H1 (cell line): ENCODE results near the gene TMEM221. TPM values are rescaled to one million over a fixed set of nuclear protein-coding genes. Genes with fewer than 3 reads are reported as not detected.

ENCODE experiments used
- CTCF ChIA-PET: fragments of 300-600 bp; sonication (Branson Sonifier 250); formaldehyde crosslinking; loops from one replicate; lab custom pipeline; 2021; ENCODE audit not compliant: partially characterized antibody; lab: Charles Lee
- POLR2A ChIA-PET: fragments of 300-600 bp; sonication (Branson Sonifier 250); formaldehyde crosslinking; loops from one replicate; lab custom pipeline; 2021; ENCODE audit warnings: inconsistent platforms; ENCODE audit not compliant: partially characterized antibody; lab: Charles Lee
- DNase-seq, 2 experiments: peaks; one replicate each; pipeline versions ENCODE4 v3.0.0 to v3.0.0-alpha.2; 2010 to 2022; ENCODE audit warnings: low spot score in 2 of 2, low read depth in 1 of 2, mixed read lengths in 1 of 2
- FAIRE-seq: peaks from 2 replicates; lab custom pipeline; 2011; peaks lifted over from hg19 to GRCh38; lab: Jason Lieb, UNC
- H2AFZ ChIP-seq: 2 replicates; pipeline ENCODE4 v1.8.1; 2012; ENCODE audit warnings: low read length, inconsistent platforms
- H2AK5ac ChIP-seq: 2 replicates; pipeline ENCODE4 v1.6.1; 2013; ENCODE audit warnings: low read depth, low read length
- H2BK120ac ChIP-seq: replicated peaks from 2 replicates; pipeline ENCODE3; 2013; ENCODE audit warnings: low read depth, low read length, inconsistent platforms
- H2BK12ac ChIP-seq: 2 replicates; pipeline ENCODE4 v1.6.1; 2013; ENCODE audit warnings: low read depth, low read length
- H2BK15ac ChIP-seq: 2 replicates; pipeline ENCODE4 v1.6.1; 2013; ENCODE audit warnings: low read length
- H2BK20ac ChIP-seq: 2 replicates; pipeline ENCODE4 v1.6.1; 2013; ENCODE audit warnings: low read length
- H2BK5ac ChIP-seq: 2 replicates; pipeline ENCODE4 v1.6.1; 2013; ENCODE audit warnings: low read depth, low read length
- H3K14ac ChIP-seq: 2 replicates; pipeline ENCODE4 v1.6.1; 2013; ENCODE audit warnings: inconsistent platforms; ENCODE audit not compliant: insufficient read length
- H3K18ac ChIP-seq: 2 replicates; pipeline ENCODE4 v1.6.1; 2013; ENCODE audit warnings: low read length; ENCODE audit errors: extremely low read depth
- H3K23ac ChIP-seq: 2 replicates; pipeline ENCODE4 v1.6.1; 2013; ENCODE audit warnings: inconsistent platforms; ENCODE audit not compliant: insufficient read length
- H3K23me2 ChIP-seq: 2 replicates; pipeline ENCODE4 v1.6.1; 2013; ENCODE audit warnings: low read depth, low read length
- H3K27ac ChIP-seq: 2 replicates; pipeline ENCODE4 v1.6.1; 2011; ENCODE audit warnings: low read depth, low read length, inconsistent platforms
- H3K27me3 ChIP-seq, 4 experiments: replicated peaks in 1 of 4; 1 replicate in 1 of 4; 2 replicates in 3 of 4; pipeline versions ENCODE4 v1.6.1 to v1.8.1; 2011 to 2013; ENCODE audit warnings: low read length in 3 of 4, mild to moderate bottlenecking in 3 of 4, inconsistent platforms in 2 of 4, mixed read lengths in 2 of 4, moderate library complexity in 1 of 4; ENCODE audit not compliant: control insufficient read depth in 3 of 4, insufficient read depth in 3 of 4; ENCODE audit errors: extremely low read depth in 1 of 4
- H3K36me3 ChIP-seq, 4 experiments: 2 replicates each; pipeline versions ENCODE4 v1.6.1 to v1.8.1; 2011 to 2013; ENCODE audit warnings: mild to moderate bottlenecking in 4 of 4, low read length in 3 of 4, moderate library complexity in 2 of 4, control low read depth in 1 of 4, inconsistent platforms in 1 of 4; ENCODE audit not compliant: insufficient read depth in 4 of 4, control insufficient read depth in 2 of 4
- H3K4ac ChIP-seq: replicated peaks from 2 replicates; pipeline ENCODE3; 2013; ENCODE audit warnings: low read length, low read depth, mixed read lengths, inconsistent platforms; ENCODE audit not compliant: insufficient read length
- H3K4me1 ChIP-seq, 4 experiments: replicated peaks in 1 of 4; 1 replicate in 1 of 4; 2 replicates in 3 of 4; pipeline versions ENCODE4 v1.6.1 to v1.8.1; 2011 to 2013; ENCODE audit warnings: low read length in 3 of 4, inconsistent platforms in 2 of 4, mixed read lengths in 1 of 4; ENCODE audit not compliant: insufficient read depth in 4 of 4, control insufficient read depth in 3 of 4
- H3K4me2 ChIP-seq, 2 experiments: 2 replicates each; pipeline versions ENCODE4 v1.6.1 to v1.8.1; 2011 to 2013; ENCODE audit warnings: low read depth in 2 of 2, low read length in 2 of 2, control low read depth in 1 of 2, inconsistent platforms in 1 of 2, mild to moderate bottlenecking in 1 of 2; ENCODE audit not compliant: insufficient read depth in 1 of 2
- H3K4me3 ChIP-seq, 4 experiments: fragments of 200-600, 300-600 bp in 1 of 4; sonication (generic), shearing (Covaris generic), sonication (Bioruptor Twin) in 1 of 4; 2 replicates each; pipeline versions ENCODE4 v1.5.1 to v1.8.1; 2011 to 2016; ENCODE audit warnings: low read length in 4 of 4, low read depth in 3 of 4, control low read depth in 2 of 4, inconsistent platforms in 2 of 4, mild to moderate bottlenecking in 2 of 4, mixed read lengths in 1 of 4, moderate library complexity in 1 of 4; ENCODE audit not compliant: insufficient read depth in 2 of 4; ENCODE audit errors: extremely low read depth in 1 of 4
- H3K56ac ChIP-seq: replicated peaks from 2 replicates; pipeline ENCODE3; 2013; ENCODE audit warnings: low read depth, mild to moderate bottlenecking, mixed read lengths, low read length, inconsistent platforms; ENCODE audit not compliant: insufficient read length
- H3K79me1 ChIP-seq: 2 replicates; pipeline ENCODE4 v1.6.1; 2013; ENCODE audit warnings: low read depth, low read length, control low read depth
- H3K79me2 ChIP-seq, 2 experiments: 2 replicates each; pipeline versions ENCODE4 v1.6.1 to v1.8.1; 2012 to 2013; ENCODE audit warnings: low read length in 2 of 2, mild to moderate bottlenecking in 2 of 2, inconsistent platforms in 1 of 2; ENCODE audit not compliant: insufficient read depth in 2 of 2, control insufficient read depth in 1 of 2
- H3K9ac ChIP-seq, 4 experiments: replicated peaks in 1 of 4; 1 replicate in 1 of 4; 2 replicates in 3 of 4; pipeline versions ENCODE4 v1.6.1 to v1.8.1; 2011 to 2013; ENCODE audit warnings: low read depth in 3 of 4, low read length in 3 of 4, control low read depth in 2 of 4, mild to moderate bottlenecking in 2 of 4, moderate library complexity in 2 of 4, inconsistent platforms in 1 of 4; ENCODE audit errors: extremely low read depth in 1 of 4
- H3K9me3 ChIP-seq, 2 experiments: 2 replicates each; pipeline versions ENCODE4 v1.6.1 to v1.8.1; 2012 to 2013; ENCODE audit warnings: mild to moderate bottlenecking in 2 of 2, moderate library complexity in 2 of 2, control low read depth in 1 of 2, inconsistent platforms in 1 of 2, low read depth in 1 of 2, low read length in 1 of 2, mixed read lengths in 1 of 2; ENCODE audit not compliant: insufficient read depth in 2 of 2
- H4K20me1 ChIP-seq, 2 experiments: replicated peaks in 1 of 2; 2 replicates each; pipeline versions ENCODE3 to v1.8.1; 2011 to 2013; ENCODE audit warnings: inconsistent platforms in 2 of 2, low read length in 2 of 2, mild to moderate bottlenecking in 1 of 2; ENCODE audit not compliant: insufficient read depth in 2 of 2, control insufficient read depth in 1 of 2
- H4K5ac ChIP-seq: 2 replicates; pipeline ENCODE4 v1.6.1; 2013; ENCODE audit warnings: low read length, low read depth, mixed read lengths, inconsistent platforms; ENCODE audit not compliant: insufficient read length
- H4K8ac ChIP-seq: 2 replicates; pipeline ENCODE4 v1.8.0; 2013; ENCODE audit warnings: mild to moderate bottlenecking, moderate library complexity, low read length, inconsistent platforms; ENCODE audit not compliant: insufficient read depth; ENCODE audit errors: extremely low read depth
- H4K91ac ChIP-seq: replicated peaks from 2 replicates; pipeline ENCODE3; 2013; ENCODE audit warnings: low read length, mixed read lengths, inconsistent platforms; ENCODE audit not compliant: insufficient read length
- CEBPB ChIP-seq: IDR thresholded peaks from 2 replicates; pipeline ENCODE4 v1.6.1; 2012; ENCODE audit warnings: low read depth, low read length
- CREB1 ChIP-seq: IDR thresholded peaks from 2 replicates; pipeline ENCODE4 v1.6.1; 2012; ENCODE audit warnings: inconsistent platforms
- CTBP2 ChIP-seq: IDR thresholded peaks from 2 replicates; pipeline ENCODE4 v1.7.0; 2011; ENCODE audit warnings: borderline replicate concordance, mild to moderate bottlenecking, moderate library complexity, mixed read lengths, low read length; ENCODE audit not compliant: insufficient read depth, insufficient read length
- EP300 ChIP-seq, 2 experiments: IDR thresholded peaks; 1 replicate in 1 of 2; 2 replicates in 1 of 2; pipeline ENCODE4 v1.6.1; 2011 to 2012; ENCODE audit warnings: low read depth in 2 of 2, low read length in 2 of 2, mild to moderate bottlenecking in 2 of 2, borderline replicate concordance in 1 of 2, inconsistent platforms in 1 of 2, moderate library complexity in 1 of 2
- FOSL1 ChIP-seq: IDR thresholded peaks from 2 replicates; pipeline ENCODE4 v1.6.1; 2011; ENCODE audit warnings: mild to moderate bottlenecking, low read depth, low read length, moderate library complexity; ENCODE audit not compliant: insufficient read depth
- HDAC6 ChIP-seq: IDR thresholded peaks from one replicate; pipeline ENCODE4 v1.7.1; 2012; ENCODE audit warnings: low read depth, mild to moderate bottlenecking, inconsistent platforms, low read length, moderate library complexity
- KDM4A ChIP-seq: IDR thresholded peaks from one replicate; pipeline ENCODE4 v1.7.1; 2012; ENCODE audit warnings: low read depth, mild to moderate bottlenecking, moderate library complexity, low read length, inconsistent platforms; ENCODE audit not compliant: severe bottlenecking
- POLR2A ChIP-seq, 2 experiments: IDR thresholded peaks; 1 replicate in 1 of 2; 2 replicates in 1 of 2; pipeline ENCODE4 v1.6.1; 2011; ENCODE audit warnings: low read depth in 2 of 2, low read length in 2 of 2, mild to moderate bottlenecking in 2 of 2; ENCODE audit errors: control extremely low read depth in 1 of 2
- RAD21 ChIP-seq, 2 experiments: IDR thresholded peaks in 1 of 2; conservative IDR thresholded peaks in 1 of 2; 2 replicates each; pipeline ENCODE4 v1.6.1; 2011; ENCODE audit warnings: low read depth in 2 of 2, low read length in 2 of 2, improper control_type of control experiment in 1 of 2, inconsistent platforms in 1 of 2, mild to moderate bottlenecking in 1 of 2, moderate library complexity in 1 of 2
- SP1 ChIP-seq: IDR thresholded peaks from 2 replicates; pipeline ENCODE4 v1.6.1; 2011; ENCODE audit warnings: low read depth, low read length
- TAF1 ChIP-seq: IDR thresholded peaks from 2 replicates; pipeline ENCODE4 v1.6.1; 2011; ENCODE audit warnings: mild to moderate bottlenecking, low read depth, low read length
- TBP ChIP-seq: IDR thresholded peaks from 2 replicates; pipeline ENCODE4 v1.6.1; 2011; ENCODE audit warnings: low read depth, low read length, improper control_type of control experiment
- TCF12 ChIP-seq: IDR thresholded peaks from 2 replicates; pipeline ENCODE4 v1.6.1; 2011; ENCODE audit warnings: low read depth, mild to moderate bottlenecking, low read length
- YY1 ChIP-seq: IDR thresholded peaks from 2 replicates; pipeline ENCODE4 v1.6.1; 2011; ENCODE audit warnings: low read depth, mild to moderate bottlenecking, low read length
- WGBS, 2 experiments: shearing (Covaris generic) in 1 of 2; methylation state at CpG; one replicate each; pipeline versions ENCODE4 v1.1.6 to v1.1.7; 2013 to 2015; ENCODE audit warnings: low lambda C conversion rate in 2 of 2, mixed read lengths in 2 of 2, inconsistent platforms in 1 of 2, low coverage in 1 of 2, missing lambda C conversion rate in 1 of 2; ENCODE audit not compliant: insufficient replicate concordance in 2 of 2, insufficient coverage in 1 of 2, insufficient read length in 1 of 2; ENCODE audit errors: extremely low coverage in 1 of 2, missing lambda C conversion rate in 1 of 2; 5-methylcytosine and 5-hydroxymethylcytosine counted together
- polyA plus RNA-seq, 7 experiments: library from polyadenylated mRNA; depleted of rRNA in 3 of 7; stranded (reverse) in 5 of 7; unstranded in 2 of 7; fragments of >200 nt in 5 of 7; fragments of 200-250 nt in 2 of 7; gene quantifications; 1 replicate in 5 of 7; 2 replicates in 1 of 7; 4 replicates in 1 of 7; pipeline versions ENCODE4 v1.2.1 to v1.2.3, GENCODE V29; 2011 to 2013; ENCODE audit warnings: missing spikeins in 2 of 7, mixed read lengths in 2 of 7
- total RNA-seq: library from RNA; stranded (reverse); fragmentation: NEBNext Ultra II Directional; extraction: Animal tissue kit (Norgen Biotek cat#: 25700); gene quantifications from 2 replicates; pipeline ENCODE4 v1.2.1, GENCODE V29; 2021

The TMEM221 gene
- total and polyA plus RNA-seq, 2 of the 8 experiments (the other 6 are each of a cell fraction or from before 2014, with no cell fraction given), result 1.4 to 2.0 TPM

GRCh38 chr19:17415121-17415520 lies 33.3 kb downstream of the TMEM221 start:
- H3K23ac ChIP-seq, result no peak overlapping the region
- H2BK15ac ChIP-seq, result no peak overlapping the region
- no peak overlapping the region for H2AK5ac ChIP-seq
- no peak overlapping the region for H4K91ac ChIP-seq
- WGBS, 2 experiments, result 15% methylated on average over 6 of the region's 6 CpGs; no CpG with 5 or more reads in 1 of the 2 experiments
- H3K9ac ChIP-seq, result peak overlapping the region in 1 of 4 experiments; percentile 40; a peak in 1 of 7 replicates
- H3K27me3 ChIP-seq, result peaks cover 0 to 6% (median 0%) of the 10 kb centered on the region in 4 experiments; a peak in 2 of 7 replicates
- peak overlapping the region; percentile 20; the same call in 1 of the 2 replicates for H2BK12ac ChIP-seq
- no peak overlapping the region for H2BK5ac ChIP-seq
- no peaks in the 10 kb centered on the region for H3K9me3 ChIP-seq
- H3K14ac ChIP-seq, result no peak overlapping the region
- no peak overlapping the region for H2BK20ac ChIP-seq
- peak overlapping the region in 1 of 4 experiments; percentile 48; a peak in 3 of 8 replicates for H3K4me3 ChIP-seq
- no peak overlapping the region for H2BK120ac ChIP-seq
- H3K23me2 ChIP-seq, result peaks cover 4% of the 10 kb centered on the region
- CTCF ChIA-PET, result interaction anchor here (0.9 to 2.7 kb wide), 6 partner anchors 10 to 80 kb away, joined by 3 to 6 read pairs (median 3); partner anchors contain the start of genes BST2 and CCDC194
- H3K18ac ChIP-seq, result no peak overlapping the region
- H3K79me1 ChIP-seq, result no peaks in the 10 kb centered on the region
- H4K20me1 ChIP-seq, result no peaks in the 10 kb centered on the region
- H3K4me2 ChIP-seq, result peak overlapping the region; percentile 59 to 76
- no peak overlapping the region for H2AFZ ChIP-seq
- no peak overlapping the region for H4K5ac ChIP-seq
- peak; percentile 88 for FAIRE-seq
- peaks cover 0 to 7% (median 0%) of the 10 kb centered on the region in 4 experiments; a peak in 2 of 8 replicates for H3K36me3 ChIP-seq
- POLR2A ChIA-PET, result interaction anchor here (0.6 to 6.1 kb wide), 2 partner anchors 10 to 109 kb away, joined by 3 to 44 read pairs; partner anchors contain the start of gene BST2
- H3K4me1 ChIP-seq, result peaks cover 3 to 13% (median 5%) of the 10 kb centered on the region in 4 experiments; a peak in 5 of 7 replicates
- no peak overlapping the region for H3K27ac ChIP-seq
- H3K4ac ChIP-seq, result no peak overlapping the region
- H4K8ac ChIP-seq, result no peak overlapping the region
- H3K79me2 ChIP-seq, result no peaks in the 10 kb centered on the region
- DNase-seq, result no peak
- no peak overlapping the region for H3K56ac ChIP-seq
- TF ChIP-seq POLR2A (IDR thresholded peaks at IDR 0.05; ENCODE audit: control extremely low read depth in 1 of 2, low read depth in 2 of 2, low read length in 2 of 2) (peak in 1 of 2 experiments; percentile 29; a peak in 1 of 3 replicates), CEBPB (no peak), YY1 (no peak), EP300 (IDR thresholded peaks at IDR 0.05; ENCODE audit: borderline replicate concordance in 1 of 2, low read depth in 2 of 2, low read length in 2 of 2) (peak in 1 of 2 experiments; percentile 77; a peak in 1 of 3 replicates), HDAC6 (no peak), FOSL1 (no peak), TBP (0 out of 2 replicates have a peak, but pooled peaks have one; percentile 16), TCF12 (peak; percentile 92), KDM4A (no peak), RAD21 (IDR thresholded peaks at IDR 0.05 in 1 of 2, conservative IDR thresholded peaks at IDR 0.05 in 1 of 2; ENCODE audit: low read depth in 2 of 2, low read length in 2 of 2) (no peak), CTBP2 (no peak), TAF1 (0 out of 2 replicates have a peak, but pooled peaks have one; percentile 28), SP1 (peak; percentile 77), CREB1 (peak; percentile 31; the same call in 1 of the 2 replicates)
